ENCODE measurements around the gene CRY1. TPM values are rescaled to one million over a fixed set of nuclear protein-coding genes. Genes with fewer than 3 reads are reported as not detected.
A peak's percentile ranks its signal among the peaks of the same experiment; 100 is the strongest.
"Not testable (repeated sequence)": the region's sequence is repeated elsewhere in the genome, so short reads cannot be mapped to it uniquely, and the experiment has no call there.

CRY1 gene
- total RNA-seq, 1 donor from 2014 or later: 10.8 TPM

- TF ChIP-seq, protein P1, sequence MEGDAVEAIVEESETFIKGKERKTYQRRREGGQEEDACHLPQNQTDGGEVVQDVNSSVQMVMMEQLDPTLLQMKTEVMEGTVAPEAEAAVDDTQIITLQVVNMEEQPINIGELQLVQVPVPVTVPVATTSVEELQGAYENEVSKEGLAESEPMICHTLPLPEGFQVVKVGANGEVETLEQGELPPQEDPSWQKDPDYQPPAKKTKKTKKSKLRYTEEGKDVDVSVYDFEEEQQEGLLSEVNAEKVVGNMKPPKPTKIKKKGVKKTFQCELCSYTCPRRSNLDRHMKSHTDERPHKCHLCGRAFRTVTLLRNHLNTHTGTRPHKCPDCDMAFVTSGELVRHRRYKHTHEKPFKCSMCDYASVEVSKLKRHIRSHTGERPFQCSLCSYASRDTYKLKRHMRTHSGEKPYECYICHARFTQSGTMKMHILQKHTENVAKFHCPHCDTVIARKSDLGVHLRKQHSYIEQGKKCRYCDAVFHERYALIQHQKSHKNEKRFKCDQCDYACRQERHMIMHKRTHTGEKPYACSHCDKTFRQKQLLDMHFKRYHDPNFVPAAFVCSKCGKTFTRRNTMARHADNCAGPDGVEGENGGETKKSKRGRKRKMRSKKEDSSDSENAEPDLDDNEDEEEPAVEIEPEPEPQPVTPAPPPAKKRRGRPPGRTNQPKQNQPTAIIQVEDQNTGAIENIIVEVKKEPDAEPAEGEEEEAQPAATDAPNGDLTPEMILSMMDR (IDR thresholded peaks at IDR 0.05; ENCODE audit: insufficient read depth, low read length, severe bottlenecking): no peak
- DNase-seq (ENCODE audit: low read depth): no peak
- Histone ChIP-seq H3K27me3 (ENCODE audit: control insufficient read depth, insufficient read depth, low read length) (no peaks in the 10 kb centered on the region), H3K4me3 (ENCODE audit: low read depth, low read length) (no peak overlapping the region), H3K36me3 (ENCODE audit: control insufficient read depth, insufficient read depth, low read length) (no peaks in the 10 kb centered on the region)
- no peak for FAIRE-seq
Observed at GRCh38 chr12:107026806-107027635, 66.3 kb downstream of the CRY1 start.

DNA sequence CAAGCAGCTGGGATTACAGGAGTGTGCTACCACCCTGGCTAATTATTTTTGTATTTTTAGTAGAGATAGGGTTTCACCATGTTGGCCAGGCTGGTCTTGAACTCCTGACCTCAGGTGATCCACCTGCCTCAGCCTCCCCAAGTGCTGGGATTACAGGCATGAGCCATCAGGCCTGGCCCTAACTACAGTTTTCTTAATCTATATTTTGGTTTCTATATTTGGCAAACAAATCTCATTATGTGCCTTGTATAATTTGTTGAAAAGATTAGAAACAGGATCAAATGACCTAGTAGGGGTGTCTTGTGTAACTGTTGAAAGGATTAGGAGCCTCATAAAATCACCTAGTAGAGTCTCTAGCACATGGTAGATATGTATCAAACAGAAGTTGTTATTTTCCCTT, 67.0 kb downstream of the CRY1 start:
- not testable (repeated sequence) for H3K4me3 ChIP-seq (ENCODE audit: low read depth, low read length); H3K36me3 ChIP-seq (ENCODE audit: control insufficient read depth, insufficient read depth, low read length); H3K27me3 ChIP-seq (ENCODE audit: control insufficient read depth, insufficient read depth, low read length); DNase-seq (ENCODE audit: low read depth); FAIRE-seq

- no peaks in the 10 kb centered on the region for H3K27me3 ChIP-seq (ENCODE audit: control insufficient read depth, insufficient read depth, low read length)
- no peak overlapping the region for H3K4me3 ChIP-seq (ENCODE audit: low read depth, low read length)
- DNase-seq (ENCODE audit: low read depth): peak; percentile 91
- TF ChIP-seq, protein P1 (IDR thresholded peaks at IDR 0.05; ENCODE audit: insufficient read depth, low read length, severe bottlenecking): no peak
- no peaks in the 10 kb centered on the region for H3K36me3 ChIP-seq (ENCODE audit: control insufficient read depth, insufficient read depth, low read length)
- no peak for FAIRE-seq
Observed at GRCh38 chr12:107025671-107026070, 67.7 kb downstream of the CRY1 start.

DNA sequence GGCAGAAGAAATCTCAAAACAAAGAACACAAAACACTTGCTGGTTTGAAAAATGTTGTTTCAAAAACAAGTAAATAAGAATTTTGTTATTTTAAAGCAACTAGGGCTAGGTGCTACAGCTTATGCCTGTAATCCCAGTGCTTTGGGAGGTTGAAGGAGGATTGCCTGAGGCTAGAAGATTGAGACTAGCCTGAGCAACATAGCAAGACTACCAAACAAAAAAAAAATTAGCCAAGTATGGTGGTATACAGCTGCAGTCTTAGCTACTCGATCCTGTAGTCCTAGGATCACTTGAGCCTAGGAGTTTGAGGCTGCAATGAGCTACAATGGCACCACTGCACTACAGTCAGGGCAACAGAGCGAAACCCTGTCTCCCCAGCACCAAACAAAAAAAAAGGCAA, 73.8 kb downstream of the CRY1 start:
- FAIRE-seq: no peak
- no peaks in the 10 kb centered on the region for H3K27me3 ChIP-seq (ENCODE audit: control insufficient read depth, insufficient read depth, low read length)
- TF ChIP-seq, protein P1 (IDR thresholded peaks at IDR 0.05; ENCODE audit: insufficient read depth, low read length, severe bottlenecking): no peak
- DNase-seq (ENCODE audit: low read depth): no peak
- H3K4me3 ChIP-seq (ENCODE audit: low read depth, low read length): no peak overlapping the region
- H3K36me3 ChIP-seq (ENCODE audit: control insufficient read depth, insufficient read depth, low read length): no peaks in the 10 kb centered on the region

GRCh38 chr12:107017042-107017441, 76.3 kb downstream of the CRY1 start:
- Histone ChIP-seq H3K4me3 (ENCODE audit: low read depth, low read length) (no peak overlapping the region), H3K36me3 (ENCODE audit: control insufficient read depth, insufficient read depth, low read length) (no peaks in the 10 kb centered on the region), H3K27me3 (ENCODE audit: control insufficient read depth, insufficient read depth, low read length) (no peaks in the 10 kb centered on the region)
- no peak for DNase-seq (ENCODE audit: low read depth)
- FAIRE-seq: no peak
- TF ChIP-seq, protein P1 (IDR thresholded peaks at IDR 0.05; ENCODE audit: insufficient read depth, low read length, severe bottlenecking): no peak

DNA sequence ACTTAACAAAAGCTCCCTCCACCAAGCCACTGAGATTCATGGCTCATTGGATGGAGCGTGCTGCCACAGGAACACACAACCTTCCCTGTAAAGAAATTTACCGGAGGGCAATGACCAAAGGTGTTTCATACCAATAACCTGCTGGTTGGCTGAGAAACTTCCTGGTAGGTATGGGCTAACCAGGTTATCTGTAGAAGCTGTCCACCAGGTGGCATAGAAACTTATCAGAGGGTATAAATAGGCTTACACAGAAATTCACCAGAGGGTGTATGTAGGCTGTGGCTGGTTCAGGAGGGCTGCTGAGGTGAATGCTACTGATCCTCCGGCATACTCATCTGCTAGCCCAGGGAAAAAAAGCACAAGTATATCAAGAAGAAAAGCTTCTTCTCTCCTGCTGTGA, 79.3 kb downstream of the CRY1 start:
- FAIRE-seq (no peak), DNase-seq (ENCODE audit: low read depth) (peak; percentile 88)
- Histone ChIP-seq H3K27me3 (ENCODE audit: control insufficient read depth, insufficient read depth, low read length) (no peaks in the 10 kb centered on the region), H3K36me3 (ENCODE audit: control insufficient read depth, insufficient read depth, low read length) (no peaks in the 10 kb centered on the region), H3K4me3 (ENCODE audit: low read depth, low read length) (no peak overlapping the region)
- TF ChIP-seq, protein P1 (IDR thresholded peaks at IDR 0.05; ENCODE audit: insufficient read depth, low read length, severe bottlenecking): peak; percentile 46
